Neuronal stem cell (in vitro differentiated cells): ENCODE results near the gene RAB12.

ENCODE experiments used
- DNase-seq: peaks from one replicate; pipeline ENCODE4 v3.0.0-alpha.2; 2013; ENCODE audit warnings: low spot score
- H2AFZ ChIP-seq: one replicate; pipeline ENCODE4 v1.6.1; 2013; ENCODE audit warnings: mild to moderate bottlenecking, low read length, inconsistent platforms
- H2AK5ac ChIP-seq: 2 replicates; pipeline ENCODE4 v1.6.1; 2013; ENCODE audit warnings: low read depth, mild to moderate bottlenecking, inconsistent platforms, low read length, moderate library complexity, mixed read lengths
- H2BK120ac ChIP-seq: 2 replicates; pipeline ENCODE4 v1.6.1; 2013; ENCODE audit warnings: low read depth, mild to moderate bottlenecking, inconsistent platforms, low read length, moderate library complexity, mixed read lengths
- H2BK12ac ChIP-seq: one replicate; pipeline ENCODE4 v1.6.1; 2013; ENCODE audit warnings: low read length, inconsistent platforms
- H2BK15ac ChIP-seq: 2 replicates; pipeline ENCODE4 v1.6.1; 2013; ENCODE audit warnings: mild to moderate bottlenecking, low read length, inconsistent platforms, mixed read lengths
- H2BK5ac ChIP-seq: one replicate; pipeline ENCODE4 v1.6.1; 2013; ENCODE audit warnings: inconsistent platforms, mild to moderate bottlenecking, low read length, moderate library complexity
- H3K14ac ChIP-seq: one replicate; pipeline ENCODE4 v1.6.1; 2013; ENCODE audit warnings: low read length, inconsistent platforms
- H3K18ac ChIP-seq: 2 replicates; pipeline ENCODE4 v1.6.1; 2013; ENCODE audit warnings: low read length, inconsistent platforms
- H3K23ac ChIP-seq: 2 replicates; pipeline ENCODE4 v1.6.1; 2013; ENCODE audit warnings: low read depth, mild to moderate bottlenecking, mixed read lengths, low read length, inconsistent platforms; ENCODE audit not compliant: poor library complexity
- H3K27ac ChIP-seq: replicated peaks from 3 replicates; pipeline ENCODE4 v1.5.1; 2013; ENCODE audit warnings: low read length, inconsistent platforms
- H3K27me3 ChIP-seq, 3 experiments: 2 replicates each; pipeline ENCODE4 v1.6.1; 2013; ENCODE audit warnings: low read length in 3 of 3, mild to moderate bottlenecking in 2 of 3, inconsistent platforms in 1 of 3, low read depth in 1 of 3, mixed read lengths in 1 of 3, moderate library complexity in 1 of 3; ENCODE audit not compliant: control insufficient read depth in 3 of 3, insufficient read depth in 3 of 3
- H3K36me3 ChIP-seq, 2 donors: replicated peaks in 1 of 2; 2 replicates each; pipeline ENCODE4 v1.6.1; 2013; ENCODE audit warnings: low read length in 2 of 2; ENCODE audit not compliant: control insufficient read depth in 2 of 2, insufficient read depth in 2 of 2
- H3K4ac ChIP-seq: 2 replicates; pipeline ENCODE4 v1.6.1; 2013; ENCODE audit warnings: inconsistent platforms, mild to moderate bottlenecking, low read length, moderate library complexity
- H3K4me1 ChIP-seq, 2 donors: 1 replicate in 1 of 2; 2 replicates in 1 of 2; pipeline ENCODE4 v1.6.1; 2013; ENCODE audit warnings: low read length in 2 of 2, low read depth in 1 of 2; ENCODE audit not compliant: control insufficient read depth in 2 of 2, insufficient read depth in 1 of 2
- H3K4me2 ChIP-seq: one replicate; pipeline ENCODE4 v1.6.1; 2013; ENCODE audit warnings: mild to moderate bottlenecking, low read length, inconsistent platforms; ENCODE audit not compliant: insufficient read depth, poor library complexity, severe bottlenecking
- H3K4me3 ChIP-seq, 2 donors: 2 replicates each; pipeline ENCODE4 v1.5.1; 2013; ENCODE audit warnings: low read length in 2 of 2, mild to moderate bottlenecking in 2 of 2, inconsistent platforms in 1 of 2, moderate library complexity in 1 of 2
- H3K79me1 ChIP-seq: one replicate; pipeline ENCODE4 v1.6.1; 2013; ENCODE audit warnings: low read depth, mild to moderate bottlenecking, inconsistent platforms, low read length, moderate library complexity
- H3K9ac ChIP-seq: one replicate; pipeline ENCODE4 v1.6.1; 2013; ENCODE audit warnings: mild to moderate bottlenecking, low read depth, low read length, inconsistent platforms; ENCODE audit not compliant: poor library complexity
- H3K9me3 ChIP-seq, 2 donors: replicated peaks in 1 of 2; 2 replicates each; pipeline versions ENCODE3 to v1.6.1; 2013; ENCODE audit warnings: low read length in 2 of 2, mild to moderate bottlenecking in 2 of 2, inconsistent platforms in 1 of 2, low read depth in 1 of 2, mixed read lengths in 1 of 2, moderate library complexity in 1 of 2; ENCODE audit not compliant: control insufficient read depth in 2 of 2, insufficient read depth in 1 of 2
- H4K8ac ChIP-seq: one replicate; pipeline ENCODE4 v1.6.1; 2013; ENCODE audit warnings: low read depth, mild to moderate bottlenecking, inconsistent platforms, low read length, moderate library complexity
- H4K91ac ChIP-seq: one replicate; pipeline ENCODE4 v1.6.1; 2013; ENCODE audit warnings: low read length, low read depth, mild to moderate bottlenecking, inconsistent platforms; ENCODE audit not compliant: poor library complexity
- WGBS, 2 donors: extraction: QIAGEN DNeasy Blood & Tissue Kit; methylation state at CpG; one replicate each; pipeline ENCODE4 v1.1.7; 2013; ENCODE audit warnings: missing lambda C conversion rate in 2 of 2, mixed read lengths in 1 of 2; ENCODE audit not compliant: insufficient read length in 2 of 2, insufficient replicate concordance in 1 of 2; ENCODE audit errors: extremely low coverage in 2 of 2; 5-methylcytosine and 5-hydroxymethylcytosine counted together

The RAB12 gene

GRCh38 chr18:8631265-8631664 is 22.0 kb downstream of the RAB12 start:
- no peak overlapping the region for H2AK5ac ChIP-seq
- H3K4ac ChIP-seq: no peak overlapping the region
- peaks cover 3% of the 10 kb centered on the region for H3K79me1 ChIP-seq
- H3K9ac ChIP-seq: no peak overlapping the region
- H4K91ac ChIP-seq: no peak overlapping the region
- no peaks in the 10 kb centered on the region for H3K27me3 ChIP-seq
- no peak overlapping the region for H2BK120ac ChIP-seq
- H3K4me3 ChIP-seq: no peak overlapping the region
- no peak overlapping the region for H3K23ac ChIP-seq
- no CpG with 5 or more reads among the region's 5 CpGs for WGBS, 2 donors
- no peak for DNase-seq
- H3K4me1 ChIP-seq: no peaks in the 10 kb centered on the region
- no peak overlapping the region for H2BK12ac ChIP-seq
- H3K36me3 ChIP-seq: peaks cover 26 to 95% of the 10 kb centered on the region in 2 donors
- no peak overlapping the region for H2BK15ac ChIP-seq
- H3K14ac ChIP-seq: no peak overlapping the region
- H3K4me2 ChIP-seq: no peak overlapping the region
- H3K9me3 ChIP-seq: no peaks in the 10 kb centered on the region
- H3K18ac ChIP-seq: no peak overlapping the region
- H2AFZ ChIP-seq: no peak overlapping the region
- H2BK5ac ChIP-seq: no peak overlapping the region
- no peak overlapping the region for H3K27ac ChIP-seq
- no peak overlapping the region for H4K8ac ChIP-seq

GRCh38 chr18:8632386-8632785 is 23.1 kb downstream of the RAB12 start:
- no peak overlapping the region for H3K23ac ChIP-seq
- WGBS, 2 donors: no CpG with 5 or more reads among the region's 4 CpGs
- no peak overlapping the region for H3K9ac ChIP-seq
- H2BK15ac ChIP-seq: no peak overlapping the region
- no peak overlapping the region for H2BK5ac ChIP-seq
- no peak overlapping the region for H4K8ac ChIP-seq
- H2BK120ac ChIP-seq: no peak overlapping the region
- H3K27ac ChIP-seq: no peak overlapping the region
- H3K79me1 ChIP-seq: peaks cover 3% of the 10 kb centered on the region
- H3K14ac ChIP-seq: no peak overlapping the region
- no peaks in the 10 kb centered on the region for H3K4me1 ChIP-seq
- H3K4ac ChIP-seq: no peak overlapping the region
- H3K9me3 ChIP-seq: no peaks in the 10 kb centered on the region
- H3K36me3 ChIP-seq: peaks cover 24 to 95% of the 10 kb centered on the region in 2 donors
- H4K91ac ChIP-seq: no peak overlapping the region
- H3K4me3 ChIP-seq: no peak overlapping the region
- H3K27me3 ChIP-seq: no peaks in the 10 kb centered on the region
- no peak for DNase-seq
- no peak overlapping the region for H3K18ac ChIP-seq
- H2AFZ ChIP-seq: no peak overlapping the region
- H3K4me2 ChIP-seq: no peak overlapping the region
- H2BK12ac ChIP-seq: no peak overlapping the region
- no peak overlapping the region for H2AK5ac ChIP-seq

GRCh38 chr18:8634508-8634907 is 25.3 kb downstream of the RAB12 start:
- H3K4me2 ChIP-seq: no peak overlapping the region
- H2BK5ac ChIP-seq: no peak overlapping the region
- no peak overlapping the region for H2AK5ac ChIP-seq
- H4K91ac ChIP-seq: no peak overlapping the region
- H3K4ac ChIP-seq: no peak overlapping the region
- H3K27ac ChIP-seq: no peak overlapping the region
- no peaks in the 10 kb centered on the region for H3K4me1 ChIP-seq
- WGBS, 2 donors: no CpG with 5 or more reads among the region's 6 CpGs
- H3K27me3 ChIP-seq: no peaks in the 10 kb centered on the region
- no peak overlapping the region for H3K9ac ChIP-seq
- H2BK15ac ChIP-seq: no peak overlapping the region
- no peak overlapping the region for H3K14ac ChIP-seq
- H2BK120ac ChIP-seq: no peak overlapping the region
- H3K18ac ChIP-seq: no peak overlapping the region
- H3K36me3 ChIP-seq: peaks cover 29 to 96% of the 10 kb centered on the region in 2 donors
- H2AFZ ChIP-seq: no peak overlapping the region
- H3K79me1 ChIP-seq: peaks cover 3% of the 10 kb centered on the region
- no peak overlapping the region for H3K23ac ChIP-seq
- no peak overlapping the region for H4K8ac ChIP-seq
- no peak overlapping the region for H2BK12ac ChIP-seq
- no peaks in the 10 kb centered on the region for H3K9me3 ChIP-seq
- H3K4me3 ChIP-seq: no peak overlapping the region
- no peak for DNase-seq

GRCh38 chr18:8635087-8635486 is 25.9 kb downstream of the RAB12 start:
- Histone ChIP-seq H3K36me3 (peaks cover 35 to 97% of the 10 kb centered on the region in 2 donors), H2BK12ac (no peak overlapping the region), H3K4me1 (no peaks in the 10 kb centered on the region)

More at GRCh38 chr18:8635087-8635486, 25.9 kb downstream of the RAB12 start:
- Histone ChIP-seq H2BK15ac (no peak overlapping the region), H3K79me1 (peaks cover 3% of the 10 kb centered on the region), H3K18ac (no peak overlapping the region), H3K9ac (no peak overlapping the region), H3K4me2 (no peak overlapping the region), H3K9me3 (no peaks in the 10 kb centered on the region), H3K27ac (no peak overlapping the region), H3K4ac (no peak overlapping the region), H2AFZ (no peak overlapping the region), H3K14ac (no peak overlapping the region), H4K8ac (no peak overlapping the region), H3K27me3 (no peaks in the 10 kb centered on the region), H2BK120ac (no peak overlapping the region), H4K91ac (no peak overlapping the region), H3K23ac (no peak overlapping the region), H2BK5ac (no peak overlapping the region), H2AK5ac (no peak overlapping the region), H3K4me3 (no peak overlapping the region)
- DNase-seq: no peak
- WGBS, 2 donors: no CpG with 5 or more reads among the region's 3 CpGs
